Globus pallidus (tissue), 1 donor: ENCODE data around the gene TAF3.
A peak's percentile ranks its signal among the peaks of the same experiment; 100 is the strongest.
"Not testable (repeated sequence)": the region's sequence is repeated elsewhere in the genome, so short reads cannot be mapped to it uniquely, and the experiment has no call there.

ENCODE experiments used
- DNase-seq: peaks from one replicate; pipeline ENCODE4 v3.0.0-alpha.2; 2015; ENCODE audit warnings: low spot score

The TAF3 gene, protein sequence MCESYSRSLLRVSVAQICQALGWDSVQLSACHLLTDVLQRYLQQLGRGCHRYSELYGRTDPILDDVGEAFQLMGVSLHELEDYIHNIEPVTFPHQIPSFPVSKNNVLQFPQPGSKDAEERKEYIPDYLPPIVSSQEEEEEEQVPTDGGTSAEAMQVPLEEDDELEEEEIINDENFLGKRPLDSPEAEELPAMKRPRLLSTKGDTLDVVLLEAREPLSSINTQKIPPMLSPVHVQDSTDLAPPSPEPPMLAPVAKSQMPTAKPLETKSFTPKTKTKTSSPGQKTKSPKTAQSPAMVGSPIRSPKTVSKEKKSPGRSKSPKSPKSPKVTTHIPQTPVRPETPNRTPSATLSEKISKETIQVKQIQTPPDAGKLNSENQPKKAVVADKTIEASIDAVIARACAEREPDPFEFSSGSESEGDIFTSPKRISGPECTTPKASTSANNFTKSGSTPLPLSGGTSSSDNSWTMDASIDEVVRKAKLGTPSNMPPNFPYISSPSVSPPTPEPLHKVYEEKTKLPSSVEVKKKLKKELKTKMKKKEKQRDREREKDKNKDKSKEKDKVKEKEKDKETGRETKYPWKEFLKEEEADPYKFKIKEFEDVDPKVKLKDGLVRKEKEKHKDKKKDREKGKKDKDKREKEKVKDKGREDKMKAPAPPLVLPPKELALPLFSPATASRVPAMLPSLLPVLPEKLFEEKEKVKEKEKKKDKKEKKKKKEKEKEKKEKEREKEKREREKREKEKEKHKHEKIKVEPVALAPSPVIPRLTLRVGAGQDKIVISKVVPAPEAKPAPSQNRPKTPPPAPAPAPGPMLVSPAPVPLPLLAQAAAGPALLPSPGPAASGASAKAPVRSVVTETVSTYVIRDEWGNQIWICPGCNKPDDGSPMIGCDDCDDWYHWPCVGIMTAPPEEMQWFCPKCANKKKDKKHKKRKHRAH

DNA sequence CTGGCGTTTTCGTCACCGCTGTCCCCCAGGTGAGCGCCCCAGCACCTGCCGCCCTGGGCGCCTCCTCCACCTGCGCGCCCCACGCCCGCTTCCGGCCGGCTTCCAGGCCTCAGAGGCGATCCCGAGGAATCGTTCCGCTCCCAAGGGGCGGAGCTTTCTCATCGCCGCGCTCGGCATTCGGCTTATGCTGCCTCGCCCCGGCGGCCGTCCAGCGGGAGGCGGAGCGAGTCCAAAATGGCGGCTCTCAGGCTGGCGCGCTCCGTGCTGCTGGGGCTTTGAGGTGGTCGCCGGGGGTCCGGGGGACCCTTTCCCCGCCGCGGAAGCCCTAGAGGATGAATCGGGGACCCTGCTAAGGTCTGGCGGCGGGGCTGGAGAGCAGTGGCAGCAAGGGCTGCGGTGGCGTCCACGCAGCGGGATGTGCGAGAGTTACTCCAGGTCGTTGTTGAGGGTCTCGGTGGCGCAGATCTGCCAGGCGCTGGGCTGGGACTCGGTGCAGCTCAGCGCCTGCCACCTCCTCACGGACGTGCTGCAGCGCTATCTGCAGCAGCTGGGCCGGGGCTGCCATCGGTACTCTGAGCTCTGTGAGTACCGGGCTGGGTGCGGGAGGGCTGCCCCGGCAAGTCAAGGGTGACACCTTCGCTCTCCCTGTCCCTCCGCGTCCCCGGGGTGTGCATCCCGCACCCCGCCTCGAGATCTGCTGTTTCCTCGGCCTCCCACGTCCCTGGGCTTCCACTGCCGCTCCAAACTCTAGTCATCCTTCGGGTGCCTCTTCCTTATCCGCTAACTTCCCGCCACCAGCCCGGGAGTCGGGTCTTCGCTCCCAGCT, at the start of gene TAF3:
Gene TAF3, plus strand, starts transcription at position 211 of the 826 bp plus-strand sequence. Its CDS starts 205 bp downstream, at position 416.
- DNase-seq: peak; percentile 84

DNA sequence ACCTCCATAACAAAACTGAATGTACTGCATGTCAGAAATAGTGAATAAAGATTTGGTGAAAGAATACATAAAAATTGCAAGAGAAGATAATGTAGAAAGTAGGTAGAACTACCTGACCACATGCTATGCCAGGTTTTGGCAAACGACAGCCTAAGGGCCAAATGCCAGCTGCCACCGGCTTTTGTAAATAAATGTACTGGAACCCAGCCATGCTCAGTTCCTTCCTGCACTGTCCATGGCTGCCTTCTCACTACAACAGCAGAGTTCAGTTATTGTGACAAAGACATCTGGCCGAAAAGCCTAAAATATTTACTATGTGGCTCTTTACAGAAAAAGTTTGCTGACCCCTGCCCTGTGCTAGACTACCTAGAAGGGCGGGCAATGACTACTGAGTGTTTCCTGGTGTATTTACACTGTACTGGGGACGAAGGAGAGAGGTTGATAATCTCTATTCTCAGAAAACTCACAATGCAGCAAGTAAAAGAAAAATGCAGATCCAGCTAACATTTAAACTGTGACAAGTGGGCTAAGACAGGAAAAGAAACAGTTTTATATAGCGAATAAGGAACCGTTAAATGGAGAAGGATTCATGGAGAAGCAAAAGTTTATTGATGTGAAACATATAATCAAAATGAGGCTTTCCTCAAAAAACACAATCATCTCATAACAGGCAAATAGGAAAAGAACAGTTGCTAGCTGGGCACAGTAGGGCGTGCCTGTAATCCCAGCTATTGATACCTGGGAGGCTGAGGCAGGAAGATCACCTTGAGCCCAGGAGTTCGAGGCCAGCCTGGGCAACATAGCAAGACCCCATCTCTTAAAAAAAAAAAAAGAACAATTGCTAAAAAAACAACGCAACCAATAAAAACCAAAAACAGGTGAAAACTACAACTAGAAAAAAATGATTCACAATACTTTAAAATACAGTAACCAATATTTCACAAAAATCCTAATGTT, 44.2 kb upstream of the TAF3 start:
- no peak for DNase-seq

DNA sequence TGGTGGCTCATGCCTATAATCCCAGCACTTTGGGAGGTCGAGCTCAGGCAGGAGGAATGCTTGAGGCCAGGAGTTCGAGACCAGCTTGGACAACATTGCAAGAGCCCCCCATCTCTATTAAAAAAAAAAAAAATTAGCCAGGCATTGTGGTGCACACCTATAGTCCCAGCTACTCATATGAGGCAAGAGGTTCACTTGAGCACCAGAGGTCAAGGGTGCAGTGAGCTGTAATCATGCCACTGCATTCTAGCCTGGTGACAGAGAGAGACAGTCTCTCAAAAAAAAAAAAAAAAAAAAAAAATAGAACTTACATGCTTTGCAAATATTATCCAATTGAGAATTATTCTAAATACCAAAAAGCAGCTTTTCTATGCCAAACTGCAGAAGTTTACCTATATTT, 41.5 kb upstream of the TAF3 start:
- DNase-seq: no peak

GRCh38 chr10:7782194-7782593, 36.1 kb upstream of the TAF3 start:
- not testable (repeated sequence) for DNase-seq

DNA sequence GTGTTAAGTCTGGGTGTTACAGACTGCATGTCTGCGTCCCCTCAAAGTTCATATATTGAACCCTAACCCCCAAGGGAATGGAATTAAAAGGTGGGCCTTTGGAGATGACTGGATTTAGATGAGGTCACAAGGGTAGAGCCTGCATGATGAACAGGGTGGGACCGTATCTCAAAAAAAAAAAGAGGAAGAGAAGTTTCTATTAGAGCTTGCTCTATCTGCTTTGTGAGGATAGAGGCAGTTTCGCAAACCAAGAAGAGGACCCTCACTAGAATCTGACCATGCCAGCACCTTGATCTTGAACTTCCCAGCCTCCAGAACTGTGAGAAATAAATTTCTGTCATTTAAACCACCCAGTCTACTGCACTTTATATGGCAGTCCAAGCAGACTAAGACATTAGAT, 31.9 kb upstream of the TAF3 start:
- no peak for DNase-seq

DNA sequence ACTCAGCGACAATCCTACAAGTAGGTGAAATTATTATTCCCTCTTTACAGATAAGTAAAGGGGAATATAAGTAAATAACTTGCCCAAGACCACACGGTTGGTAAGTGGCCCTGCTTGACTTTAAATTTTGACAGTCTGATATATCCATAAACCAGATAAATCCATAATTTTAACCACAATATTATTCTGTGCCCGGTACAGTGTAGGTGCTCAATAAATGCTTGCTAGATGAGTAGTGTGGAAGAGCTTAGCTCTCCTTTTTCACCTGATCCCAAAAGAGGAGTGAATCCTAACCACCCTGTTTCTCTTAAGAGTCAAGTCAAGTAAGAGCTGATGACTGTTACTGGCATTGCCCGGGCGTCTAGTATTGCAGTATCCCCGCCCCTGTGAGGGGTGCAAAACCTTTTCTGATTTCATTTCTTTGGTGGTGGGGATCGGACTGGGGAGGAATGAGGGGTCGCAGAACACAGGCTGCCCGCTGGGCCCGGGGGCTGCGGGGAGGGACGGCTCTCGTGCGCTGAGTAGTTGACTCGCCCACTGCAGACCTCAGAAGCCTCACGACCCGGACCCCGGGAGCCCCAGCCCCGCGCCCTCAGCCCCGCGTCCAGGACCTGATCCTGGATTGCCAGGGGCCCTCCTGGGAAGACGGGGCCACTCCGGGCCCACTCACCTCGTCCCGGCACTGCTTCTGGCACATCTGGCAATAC, 31.0 kb upstream of the TAF3 start:
- DNase-seq: no peak

- peak; percentile 97 for DNase-seq
Observed at GRCh38 chr10:7787857-7788638, 30.3 kb upstream of the TAF3 start, which contains the start of the genes ATP5F1C and KIN. ATP5F1C (plus strand) TSS chr10:7788177; CDS start chr10:7788208, 31 bp downstream. KIN (minus strand) TSS chr10:7787993; CDS start chr10:7787933, 60 bp downstream.

DNA sequence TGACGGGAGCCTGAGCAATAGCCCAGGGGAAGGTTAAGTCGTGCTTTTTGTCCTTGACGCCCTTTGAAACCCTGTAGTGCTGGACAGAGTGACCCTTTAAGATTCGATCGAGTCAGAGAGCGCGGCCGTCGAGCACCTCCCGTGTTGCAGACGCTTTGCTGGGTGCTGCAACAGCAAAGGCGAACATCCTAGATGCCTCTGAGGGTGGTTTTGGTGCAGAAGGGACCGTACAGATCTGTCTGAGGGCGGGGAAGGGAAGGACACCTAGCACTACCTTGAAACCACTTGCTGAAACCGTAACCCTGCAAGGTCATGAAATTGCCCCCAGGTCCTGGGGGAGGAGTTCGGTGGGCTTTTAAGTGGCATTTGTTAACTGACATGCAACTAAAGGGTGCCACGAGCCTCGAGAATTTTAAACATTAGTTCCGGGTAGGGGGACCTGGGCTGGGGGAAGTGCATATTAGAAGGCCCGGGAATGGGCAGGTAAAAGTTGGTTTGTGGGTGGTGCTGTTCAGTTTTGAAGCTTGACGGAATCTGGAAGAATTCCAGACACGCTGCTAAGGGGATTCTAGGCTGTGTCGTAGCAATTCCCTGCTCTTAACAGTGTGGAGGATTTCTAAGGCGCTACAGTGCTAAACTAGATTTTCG, 29.5 kb upstream of the TAF3 start:
- DNase-seq: no peak

DNA sequence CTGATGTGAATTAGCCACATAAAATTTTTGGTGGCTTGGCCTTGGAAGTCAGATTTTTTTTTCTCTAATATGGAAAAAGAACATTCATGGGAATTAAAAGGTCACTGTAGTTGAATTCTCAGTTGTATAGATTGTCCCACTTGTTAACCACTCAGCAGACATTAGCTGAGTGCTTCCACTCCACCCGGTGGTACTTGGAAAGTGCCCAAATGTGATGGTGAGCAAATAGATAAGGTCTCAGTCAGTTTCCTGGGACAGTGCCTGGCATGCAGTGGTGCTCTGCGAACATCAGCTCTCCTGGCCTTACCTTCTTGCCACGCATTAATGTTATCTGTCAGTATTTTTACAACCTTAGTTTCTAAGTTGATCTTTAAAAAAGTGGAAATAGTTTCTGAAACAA, 28.9 kb upstream of the TAF3 start:
- DNase-seq: no peak

GRCh38 chr10:7792541-7792940, 25.8 kb upstream of the TAF3 start:
- DNase-seq: peak; percentile 71

DNA sequence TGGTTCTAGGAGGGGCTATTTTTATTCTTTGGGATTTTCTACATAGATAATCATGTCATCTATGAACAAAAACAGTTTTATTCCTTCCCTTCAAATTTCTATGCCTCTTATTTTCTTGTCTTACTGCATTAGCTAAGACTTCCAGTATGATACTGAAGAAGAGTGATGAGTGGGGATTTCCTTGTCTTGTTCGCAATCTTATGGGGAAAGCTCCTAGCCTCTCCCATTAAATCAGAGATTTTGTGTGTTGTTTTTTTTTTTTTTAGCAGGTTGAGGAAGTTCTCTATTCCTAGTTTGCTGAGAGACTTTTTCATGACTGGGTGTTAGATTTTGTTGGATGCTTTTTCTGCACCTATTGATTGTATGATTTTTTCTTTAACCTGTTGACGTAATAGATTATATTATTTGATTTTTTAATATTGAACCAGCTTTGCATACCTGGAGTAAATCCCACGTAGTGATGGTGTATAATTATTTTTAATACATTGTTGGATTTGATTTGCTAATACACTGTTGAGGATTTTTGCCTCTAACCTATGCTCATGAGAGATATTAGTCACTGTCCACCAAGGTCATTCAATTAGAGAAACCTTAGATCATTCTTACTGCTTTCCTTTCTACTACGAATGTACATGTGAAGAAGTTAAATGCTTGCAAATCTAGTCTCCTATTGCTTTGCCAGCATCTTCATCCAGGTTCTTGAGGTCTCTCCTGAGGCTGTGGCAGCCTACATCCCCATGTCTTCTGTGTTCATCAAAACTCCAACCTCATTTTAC, 23.9 kb upstream of the TAF3 start:
- DNase-seq: no peak

GRCh38 chr10:7795605-7796004, 22.7 kb upstream of the TAF3 start:
- no peak for DNase-seq

DNA sequence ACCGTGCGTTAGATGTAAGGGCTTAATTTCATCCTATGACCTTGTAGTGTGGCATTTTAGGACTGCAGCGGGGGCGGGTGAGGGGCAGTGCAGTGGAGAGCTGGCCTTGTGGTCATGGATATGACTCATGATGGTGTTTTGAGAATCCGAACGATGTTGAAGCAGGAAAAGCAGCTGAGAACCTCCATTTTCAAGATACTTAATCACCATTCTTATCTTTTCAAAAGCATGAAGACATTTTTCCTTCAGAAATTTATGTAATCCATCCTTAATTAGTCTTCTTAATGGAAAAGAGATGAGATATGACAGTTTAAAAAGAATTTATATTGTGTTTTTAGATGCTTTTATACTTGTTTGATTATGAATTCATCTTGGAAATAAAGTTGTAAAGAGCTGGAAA, 20.7 kb upstream of the TAF3 start:
- no peak for DNase-seq

- DNase-seq: no peak
Observed at GRCh38 chr10:7802606-7803005, 15.7 kb upstream of the TAF3 start.

DNA sequence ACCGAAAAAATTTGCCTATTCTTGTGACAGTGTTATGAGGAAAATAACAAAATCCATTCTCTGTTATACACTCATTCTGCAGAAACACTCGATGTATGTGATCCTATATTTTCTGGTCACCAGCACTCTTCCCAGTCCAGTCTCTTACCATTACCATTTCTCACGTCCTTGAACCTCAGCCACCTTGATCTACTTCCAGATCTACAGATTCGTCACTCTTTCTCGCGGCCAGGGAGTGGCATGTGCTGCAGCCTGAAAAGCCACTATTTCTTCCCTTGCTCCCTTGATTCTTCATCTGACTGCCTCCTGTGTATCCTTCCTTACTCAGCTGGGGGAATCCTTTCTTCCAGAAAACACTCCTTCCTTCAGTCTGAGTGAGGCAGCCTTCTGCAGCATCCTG, 14.1 kb upstream of the TAF3 start:
- DNase-seq: no peak

GRCh38 chr10:7804741-7805140, 13.6 kb upstream of the TAF3 start:
- DNase-seq: no peak

DNA sequence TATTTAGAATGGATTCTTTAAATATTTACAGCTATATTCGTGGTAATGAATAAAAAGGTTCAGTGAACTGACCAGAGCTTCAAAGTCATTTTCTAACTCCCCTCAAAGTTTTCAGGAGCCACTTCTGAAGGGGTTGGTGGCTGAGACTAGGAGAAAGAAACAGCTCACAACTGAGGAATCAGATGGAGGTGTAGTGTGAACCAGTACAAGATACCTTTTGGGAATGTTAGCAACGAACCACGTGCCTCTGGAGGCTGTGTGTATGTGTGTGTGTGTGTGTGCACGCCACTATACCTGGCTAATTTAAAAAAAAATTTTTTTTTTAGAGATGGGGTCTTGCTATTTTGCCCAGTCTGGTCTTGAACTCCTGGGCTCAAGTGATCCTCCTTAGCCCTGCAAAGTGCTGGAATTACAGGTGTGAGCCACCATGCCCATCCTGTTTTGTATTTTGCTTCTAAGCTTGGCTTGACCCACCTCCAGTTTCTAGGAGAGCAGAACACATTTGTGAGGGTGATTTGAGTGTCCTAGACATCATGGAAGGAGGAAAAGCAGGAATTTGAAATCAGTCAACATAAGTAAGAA, 9.5 kb upstream of the TAF3 start:
- DNase-seq: no peak

DNA sequence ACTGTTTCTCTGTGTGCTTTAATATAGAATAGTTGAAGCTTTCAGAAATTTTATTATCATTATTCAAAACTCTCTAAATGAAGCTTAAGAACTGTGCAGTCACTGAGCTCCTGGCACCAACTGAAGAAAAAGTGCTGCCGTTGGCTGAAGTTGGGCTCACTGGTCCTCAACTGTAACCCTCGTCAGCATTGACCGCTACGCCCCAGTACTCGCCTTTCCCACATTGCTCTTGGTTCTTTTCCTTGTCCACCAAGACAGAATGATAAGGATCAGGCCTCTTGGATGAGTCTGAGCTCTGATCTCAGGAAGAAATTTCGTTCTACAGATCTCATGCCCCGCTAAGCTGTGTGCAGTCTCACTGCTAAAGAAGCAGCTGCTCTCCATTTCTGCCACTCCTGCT, 7.9 kb upstream of the TAF3 start:
- DNase-seq: no peak
